A549 (cell line): ENCODE measurements around the gene SNRNP70. TPM values are rescaled to one million over a fixed set of nuclear protein-coding genes. Genes with fewer than 3 reads are reported as not detected.

Experiments used
- ATAC-seq, 2 experiments: fragments of 200-7000 bp in 1 of 2; fragments of >200 bp in 1 of 2; cut with Nextera tagmentation in 1 of 2; cut with Tn5 transposase in 1 of 2; 3 replicates each; pipeline versions ENCODE4 v1.8.0 to v1.9.1; 2018 to 2020; ENCODE audit warnings: mild to moderate bottlenecking in 1 of 2, moderate library complexity in 1 of 2
- CTCF ChIA-PET: fragments of 300-600 bp; sonication (Branson Sonifier 250); formaldehyde crosslinking; extraction: SDS; loops from one replicate; lab custom pipeline; 2021; ENCODE audit warnings: antibody characterized with exemption, inconsistent platforms; lab: Yijun Ruan, JAX
- POLR2A ChIA-PET: fragments of 350-600 bp; formaldehyde crosslinking; extraction: SDS; loops from one replicate; lab custom pipeline; 2021; ENCODE audit warnings: antibody characterized with exemption, inconsistent platforms; lab: Yijun Ruan, JAX
- DNase-seq, 2 experiments: peaks; one replicate each; pipeline versions ENCODE4 v3.0.0 to v3.0.0-alpha.2; 2011 to 2016; ENCODE audit warnings: low read depth in 1 of 2, low spot score in 1 of 2
- FAIRE-seq: peaks from 2 replicates; lab custom pipeline; 2011; peaks lifted over from hg19 to GRCh38; lab: Jason Lieb, UNC
- H3K27ac ChIP-seq, 2 experiments: fragments of >200 bp; sonication (Bioruptor Twin); formaldehyde crosslinking; 3 replicates each; pipeline ENCODE4 v1.5.1; 2016 to 2017
- H3K4me1 ChIP-seq: fragments of >200 bp; sonication (Bioruptor Twin); formaldehyde crosslinking; 3 replicates; pipeline ENCODE4 v1.6.1; 2016
- H3K4me2 ChIP-seq: fragments of >200 bp; sonication (Bioruptor Twin); formaldehyde crosslinking; 3 replicates; pipeline ENCODE4 v1.6.1; 2016
- H3K4me3 ChIP-seq: fragments of >200 bp; sonication (Bioruptor Twin); formaldehyde crosslinking; 3 replicates; pipeline ENCODE4 v1.5.1; 2016
- H3K9me3 ChIP-seq: fragments of >200 bp; sonication (Bioruptor Twin); formaldehyde crosslinking; 3 replicates; pipeline ENCODE4 v1.6.1; 2016
- CBX8 ChIP-seq: fragments of 200-600 bp; sonication (generic); IDR thresholded peaks from 2 replicates; pipeline ENCODE4 v1.6.1; 2016
- CHD4 ChIP-seq: fragments of 200-600 bp; sonication (generic); IDR thresholded peaks from 2 replicates; pipeline ENCODE4 v1.6.1; 2016; ENCODE audit warnings: antibody characterized with exemption, mild to moderate bottlenecking, borderline replicate concordance
- EHF ChIP-seq: fragments of 250-450 bp; sonication (Bioruptor Pico); IDR thresholded peaks from 2 replicates; pipeline ENCODE4 v1.5.0; 2020; ENCODE audit warnings: mild to moderate bottlenecking
- FOXS1 ChIP-seq: fragments of 250-450 bp; sonication (Bioruptor Pico); IDR thresholded peaks from 2 replicates; pipeline ENCODE4 v1.5.0; 2020; ENCODE audit warnings: mild to moderate bottlenecking, moderate library complexity
- HEYL ChIP-seq: fragments of 250-450 bp; sonication (Bioruptor Pico); IDR thresholded peaks from 2 replicates; pipeline ENCODE4 v1.8.0; 2021; ENCODE audit warnings: mild to moderate bottlenecking, moderate library complexity
- HOXA7 ChIP-seq: fragments of 250-450 bp; sonication (Bioruptor Pico); IDR thresholded peaks from 2 replicates; pipeline ENCODE4 v1.5.0; 2020; ENCODE audit warnings: mild to moderate bottlenecking, moderate library complexity
- HOXB13 ChIP-seq: fragments of 250-450 bp; sonication (Bioruptor Pico); IDR thresholded peaks from 2 replicates; pipeline ENCODE4 v1.5.0; 2020; ENCODE audit warnings: low read depth, mild to moderate bottlenecking, moderate library complexity
- HOXB5 ChIP-seq: fragments of 250-450 bp; sonication (Bioruptor Pico); IDR thresholded peaks from 2 replicates; pipeline ENCODE4 v1.5.0; 2020; ENCODE audit warnings: mild to moderate bottlenecking, moderate library complexity
- JUN ChIP-seq, 2 experiments: fragments of >200 bp; sonication (Bioruptor Twin); formaldehyde crosslinking; IDR thresholded peaks; 2 replicates in 1 of 2; 3 replicates in 1 of 2; pipeline ENCODE4 v1.6.1; 2016 to 2017
- MAFK ChIP-seq: fragments of 450-650 bp; IDR thresholded peaks from 2 replicates; pipeline ENCODE4 v1.6.1; 2014; ENCODE audit not compliant: partially characterized antibody
- MAZ ChIP-seq: fragments of 150-350 bp; IDR thresholded peaks from 2 replicates; pipeline ENCODE4 v1.6.1; 2014; ENCODE audit warnings: antibody characterized with exemption, low read depth, low read length, borderline replicate concordance
- MYC ChIP-seq: IDR thresholded peaks from 2 replicates; pipeline ENCODE4 v1.6.1; 2012; ENCODE audit warnings: mild to moderate bottlenecking, inconsistent platforms, low read length, improper control_type of control experiment, borderline replicate concordance
- PHF8 ChIP-seq: fragments of 200-600 bp; sonication (generic); IDR thresholded peaks from 2 replicates; pipeline ENCODE4 v1.6.1; 2016; ENCODE audit warnings: low read depth, mild to moderate bottlenecking, antibody characterized with exemption, moderate library complexity, borderline replicate concordance
- RNF2 ChIP-seq: fragments of 200-600 bp; sonication (generic); IDR thresholded peaks from 2 replicates; pipeline ENCODE4 v1.6.1; 2016; ENCODE audit warnings: low read depth, mild to moderate bottlenecking, antibody characterized with exemption, moderate library complexity, borderline replicate concordance
- USF2 ChIP-seq: fragments of 450-650 bp; IDR thresholded peaks from 2 replicates; pipeline ENCODE4 v1.6.1; 2014; ENCODE audit warnings: antibody characterized with exemption
- WGBS: methylation state at CpG from one replicate; pipeline ENCODE4 v1.1.6; 2017; ENCODE audit errors: missing lambda C conversion rate; 5-methylcytosine and 5-hydroxymethylcytosine counted together
- polyA plus RNA-seq, 4 experiments: library from polyadenylated mRNA; depleted of rRNA in 3 of 4; stranded (reverse); fragments of >200 nt; fragmentation: RNase III in 1 of 4; extraction: RNeasy Plus Mini Kit Qiagen cat#74134 plus additional on column Dnase treatment in 1 of 4; gene quantifications; 2 replicates in 3 of 4; 3 replicates in 1 of 4; pipeline ENCODE4 v1.2.3, GENCODE V29; 2011 to 2017
- TF ChIP-seq, protein P1 (sequence below): IDR thresholded peaks from 2 replicates; pipeline ENCODE4 v1.6.1; 2012; ENCODE audit warnings: low read depth, borderline replicate concordance
- TF ChIP-seq, protein P2 (sequence below): fragments of >200 bp; sonication (Bioruptor Twin); formaldehyde crosslinking; IDR thresholded peaks from 2 replicates; pipeline ENCODE4 v1.6.1; 2016
- TF ChIP-seq, protein P3 (sequence below): fragments of 200-600 bp; sonication (generic); IDR thresholded peaks from 2 replicates; pipeline ENCODE4 v1.6.1; 2016; ENCODE audit warnings: antibody characterized with exemption, mild to moderate bottlenecking, moderate library complexity

The SNRNP70 gene
- polyA plus RNA-seq, 2 of the 4 experiments (the other 2 are of a cell fraction) = 214 to 350 TPM

- DNase-seq (no peak), FAIRE-seq (no peak)
- CTCF ChIA-PET = interaction anchor here (0.8 to 13.2 kb wide), 18 partner anchors 8 to 130 kb away, joined by 3 to 241 read pairs (median 6); partner anchors contain the start of genes GYS1, LIN7B and RUVBL2
- Histone ChIP-seq H3K4me2 (no peak overlapping the region), H3K27ac (no peak overlapping the region), H3K4me1 (peaks cover 14% of the 10 kb centered on the region)
- TF ChIP-seq MAFK = no peak
- no peak for TF ChIP-seq USF2
- TF ChIP-seq, protein P1, sequence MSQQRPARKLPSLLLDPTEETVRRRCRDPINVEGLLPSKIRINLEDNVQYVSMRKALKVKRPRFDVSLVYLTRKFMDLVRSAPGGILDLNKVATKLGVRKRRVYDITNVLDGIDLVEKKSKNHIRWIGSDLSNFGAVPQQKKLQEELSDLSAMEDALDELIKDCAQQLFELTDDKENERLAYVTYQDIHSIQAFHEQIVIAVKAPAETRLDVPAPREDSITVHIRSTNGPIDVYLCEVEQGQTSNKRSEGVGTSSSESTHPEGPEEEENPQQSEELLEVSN = no peak
- no peak for TF ChIP-seq HOXB5 (CRISPR knock-in tag)
- no peak for TF ChIP-seq EHF (CRISPR knock-in tag)
- TF ChIP-seq HOXB13 (CRISPR knock-in tag) = no peak
- no peak for TF ChIP-seq PHF8
- no peak for TF ChIP-seq CHD4
- TF ChIP-seq, protein P2, sequence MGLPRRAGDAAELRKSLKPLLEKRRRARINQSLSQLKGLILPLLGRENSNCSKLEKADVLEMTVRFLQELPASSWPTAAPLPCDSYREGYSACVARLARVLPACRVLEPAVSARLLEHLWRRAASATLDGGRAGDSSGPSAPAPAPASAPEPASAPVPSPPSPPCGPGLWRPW = no peak
- TF ChIP-seq MAZ = no peak
- TF ChIP-seq, protein P3, sequence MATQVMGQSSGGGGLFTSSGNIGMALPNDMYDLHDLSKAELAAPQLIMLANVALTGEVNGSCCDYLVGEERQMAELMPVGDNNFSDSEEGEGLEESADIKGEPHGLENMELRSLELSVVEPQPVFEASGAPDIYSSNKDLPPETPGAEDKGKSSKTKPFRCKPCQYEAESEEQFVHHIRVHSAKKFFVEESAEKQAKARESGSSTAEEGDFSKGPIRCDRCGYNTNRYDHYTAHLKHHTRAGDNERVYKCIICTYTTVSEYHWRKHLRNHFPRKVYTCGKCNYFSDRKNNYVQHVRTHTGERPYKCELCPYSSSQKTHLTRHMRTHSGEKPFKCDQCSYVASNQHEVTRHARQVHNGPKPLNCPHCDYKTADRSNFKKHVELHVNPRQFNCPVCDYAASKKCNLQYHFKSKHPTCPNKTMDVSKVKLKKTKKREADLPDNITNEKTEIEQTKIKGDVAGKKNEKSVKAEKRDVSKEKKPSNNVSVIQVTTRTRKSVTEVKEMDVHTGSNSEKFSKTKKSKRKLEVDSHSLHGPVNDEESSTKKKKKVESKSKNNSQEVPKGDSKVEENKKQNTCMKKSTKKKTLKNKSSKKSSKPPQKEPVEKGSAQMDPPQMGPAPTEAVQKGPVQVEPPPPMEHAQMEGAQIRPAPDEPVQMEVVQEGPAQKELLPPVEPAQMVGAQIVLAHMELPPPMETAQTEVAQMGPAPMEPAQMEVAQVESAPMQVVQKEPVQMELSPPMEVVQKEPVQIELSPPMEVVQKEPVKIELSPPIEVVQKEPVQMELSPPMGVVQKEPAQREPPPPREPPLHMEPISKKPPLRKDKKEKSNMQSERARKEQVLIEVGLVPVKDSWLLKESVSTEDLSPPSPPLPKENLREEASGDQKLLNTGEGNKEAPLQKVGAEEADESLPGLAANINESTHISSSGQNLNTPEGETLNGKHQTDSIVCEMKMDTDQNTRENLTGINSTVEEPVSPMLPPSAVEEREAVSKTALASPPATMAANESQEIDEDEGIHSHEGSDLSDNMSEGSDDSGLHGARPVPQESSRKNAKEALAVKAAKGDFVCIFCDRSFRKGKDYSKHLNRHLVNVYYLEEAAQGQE = no peak
- TF ChIP-seq HEYL (CRISPR knock-in tag) = no peak
- no peak for TF ChIP-seq JUN (IDR thresholded peaks at IDR 0.05)
- no peak for TF ChIP-seq HOXA7 (CRISPR knock-in tag)
- no peak for TF ChIP-seq CBX8
- no peak for TF ChIP-seq RNF2
- TF ChIP-seq MYC = no peak
- no peak for TF ChIP-seq FOXS1 (CRISPR knock-in tag)
- TF ChIP-seq, all 56 proteins: peak for 0
- 89% methylated on average over 23 of the region's 23 CpGs for WGBS
- H3K4me3 ChIP-seq = no peak overlapping the region
- POLR2A ChIA-PET = interaction anchor here (1.0 kb wide), 1 partner anchor 19 kb away, joined by 4 read pairs; the partner anchor contains the start of gene LIN7B
- no peaks in the 10 kb centered on the region for H3K9me3 ChIP-seq
- ATAC-seq = peak; percentile 11 to 18; a peak in 3 of 6 replicates
These were observed 9.5 kb downstream of the SNRNP70 start for GRCh38 chr19:49094505-49095482.
